HL-60 (cell line): ENCODE data around the gene JAK1.

ENCODE experiments used
- CTCF ChIP-seq: IDR thresholded peaks from one replicate; pipeline ENCODE4 v1.5.1; 2011; ENCODE audit warnings: low read length, control low read depth, inconsistent platforms; ENCODE audit not compliant: insufficient read depth
- GABPA ChIP-seq: IDR thresholded peaks from 2 replicates; pipeline ENCODE4 v1.6.1; 2012; ENCODE audit warnings: low read depth
- REST ChIP-seq: IDR thresholded peaks from 2 replicates; pipeline ENCODE4 v1.6.1; 2012; ENCODE audit warnings: low read depth; ENCODE audit not compliant: insufficient replicate concordance

GRCh38 chr1:64865105-64865757, 101.1 kb downstream of the JAK1 start:
- TF ChIP-seq CTCF (no peak), REST (no peak), GABPA (no peak)
